ENCODE data around the gene BRPF3. TPM values are rescaled to one million over a fixed set of nuclear protein-coding genes. Genes with fewer than 3 reads are reported as not detected.
A peak's percentile ranks its signal among the peaks of the same experiment; 100 is the strongest.

BRPF3 gene
- total RNA-seq, 1 donor from 2014 or later: 25.9 TPM

- intact Hi-C loops (cut with micrococcal nuclease): no loop called here
- Mint-ChIP-seq H3K4me3 (no peak overlapping the region), H3K4me1 (ENCODE audit: low read depth) (no peaks in the 10 kb centered on the region), H3K27ac (no peak overlapping the region), H3K9me3 (no peaks in the 10 kb centered on the region), H3K27me3 (ENCODE audit: insufficient read depth) (no peaks in the 10 kb centered on the region), H3K36me3 (ENCODE audit: low read depth) (peaks cover 19% of the 10 kb centered on the region)
- DNase-seq (ENCODE audit: low spot score): no peak
Measured at GRCh38 chr6:36223706-36224105, 27.2 kb downstream of the BRPF3 start.

GRCh38 chr6:36224918-36225461 is 28.4 kb downstream of the BRPF3 start:
- H3K27ac Mint-ChIP-seq: no peak overlapping the region
- H3K9me3 Mint-ChIP-seq: no peaks in the 10 kb centered on the region
- no peaks in the 10 kb centered on the region for H3K27me3 Mint-ChIP-seq (ENCODE audit: insufficient read depth)
- no peaks in the 10 kb centered on the region for H3K4me1 Mint-ChIP-seq (ENCODE audit: low read depth)
- H3K4me3 Mint-ChIP-seq: no peak overlapping the region
- H3K36me3 Mint-ChIP-seq (ENCODE audit: low read depth): peaks cover 19% of the 10 kb centered on the region
- intact Hi-C loops (cut with micrococcal nuclease): no loop called here
- no peak for DNase-seq (ENCODE audit: low spot score)

- no peaks in the 10 kb centered on the region for H3K4me1 Mint-ChIP-seq (ENCODE audit: low read depth)
- intact Hi-C loops (cut with micrococcal nuclease): no loop called here
Measured at GRCh38 chr6:36226438-36227047, 30.0 kb downstream of the BRPF3 start.

GRCh38 chr6:36227379-36228228 is 31.1 kb downstream of the BRPF3 start:
- intact Hi-C loops (cut with micrococcal nuclease): no loop called here
- Mint-ChIP-seq H3K36me3 (ENCODE audit: low read depth) (peaks cover 33% of the 10 kb centered on the region), H3K4me1 (ENCODE audit: low read depth) (no peaks in the 10 kb centered on the region), H3K9me3 (no peaks in the 10 kb centered on the region), H3K4me3 (no peak overlapping the region), H3K27ac (peak overlapping the region; percentile 18), H3K27me3 (ENCODE audit: insufficient read depth) (no peaks in the 10 kb centered on the region)
- no peak for DNase-seq (ENCODE audit: low spot score)

More at GRCh38 chr6:36226438-36227047, 30.0 kb downstream of the BRPF3 start:
- Mint-ChIP-seq H3K4me3 (no peak overlapping the region), H3K36me3 (ENCODE audit: low read depth) (peaks cover 29% of the 10 kb centered on the region), H3K27ac (no peak overlapping the region), H3K27me3 (ENCODE audit: insufficient read depth) (no peaks in the 10 kb centered on the region), H3K9me3 (no peaks in the 10 kb centered on the region)
- no peak for DNase-seq (ENCODE audit: low spot score)

GRCh38 chr6:36229223-36229622 is 32.7 kb downstream of the BRPF3 start:
- Mint-ChIP-seq H3K27ac (no peak overlapping the region), H3K4me1 (ENCODE audit: low read depth) (no peaks in the 10 kb centered on the region), H3K9me3 (no peaks in the 10 kb centered on the region), H3K4me3 (no peak overlapping the region), H3K36me3 (ENCODE audit: low read depth) (peaks cover 29% of the 10 kb centered on the region), H3K27me3 (ENCODE audit: insufficient read depth) (no peaks in the 10 kb centered on the region)
- intact Hi-C loops (cut with micrococcal nuclease): no loop called here
- no peak for DNase-seq (ENCODE audit: low spot score)

GRCh38 chr6:36230371-36230770 is 33.8 kb downstream of the BRPF3 start:
- H3K27ac Mint-ChIP-seq: no peak overlapping the region
- no peak for DNase-seq (ENCODE audit: low spot score)
- no peaks in the 10 kb centered on the region for H3K9me3 Mint-ChIP-seq
- H3K4me1 Mint-ChIP-seq (ENCODE audit: low read depth): peaks cover 6% of the 10 kb centered on the region
- peaks cover 23% of the 10 kb centered on the region for H3K36me3 Mint-ChIP-seq (ENCODE audit: low read depth)
- no peaks in the 10 kb centered on the region for H3K27me3 Mint-ChIP-seq (ENCODE audit: insufficient read depth)
- no peak overlapping the region for H3K4me3 Mint-ChIP-seq
- intact Hi-C loops (cut with micrococcal nuclease): no loop called here

- DNase-seq (ENCODE audit: low spot score): no peak
- H3K27ac Mint-ChIP-seq: no peak overlapping the region
- H3K9me3 Mint-ChIP-seq: no peaks in the 10 kb centered on the region
- intact Hi-C loops (cut with micrococcal nuclease): no loop called here
- H3K4me3 Mint-ChIP-seq: no peak overlapping the region
- H3K36me3 Mint-ChIP-seq (ENCODE audit: low read depth): peaks cover 22% of the 10 kb centered on the region
- H3K4me1 Mint-ChIP-seq (ENCODE audit: low read depth): peaks cover 6% of the 10 kb centered on the region
- no peaks in the 10 kb centered on the region for H3K27me3 Mint-ChIP-seq (ENCODE audit: insufficient read depth)
Measured at GRCh38 chr6:36232172-36232571, 35.6 kb downstream of the BRPF3 start.

GRCh38 chr6:36235309-36235708 is 38.8 kb downstream of the BRPF3 start:
- no peak overlapping the region for H3K27ac Mint-ChIP-seq
- intact Hi-C loops (cut with micrococcal nuclease): no loop called here
- no peak for DNase-seq (ENCODE audit: low spot score)

GRCh38 chr6:36235862-36236261 is 39.3 kb downstream of the BRPF3 start:
- Mint-ChIP-seq H3K36me3 (ENCODE audit: low read depth) (peaks cover 11% of the 10 kb centered on the region), H3K27me3 (ENCODE audit: insufficient read depth) (no peaks in the 10 kb centered on the region), H3K27ac (no peak overlapping the region), H3K4me3 (no peak overlapping the region), H3K9me3 (no peaks in the 10 kb centered on the region), H3K4me1 (ENCODE audit: low read depth) (peaks cover 6% of the 10 kb centered on the region)
- intact Hi-C loops (cut with micrococcal nuclease): no loop called here
- no peak for DNase-seq (ENCODE audit: low spot score)

More at GRCh38 chr6:36235309-36235708, 38.8 kb downstream of the BRPF3 start:
- Mint-ChIP-seq H3K4me1 (ENCODE audit: low read depth) (peaks cover 6% of the 10 kb centered on the region), H3K36me3 (ENCODE audit: low read depth) (peaks cover 12% of the 10 kb centered on the region), H3K9me3 (no peaks in the 10 kb centered on the region), H3K27me3 (ENCODE audit: insufficient read depth) (no peaks in the 10 kb centered on the region), H3K4me3 (no peak overlapping the region)

GRCh38 chr6:36239774-36240173 is 43.2 kb downstream of the BRPF3 start:
- intact Hi-C loops (cut with micrococcal nuclease): no loop called here
- H3K4me1 Mint-ChIP-seq (ENCODE audit: low read depth): peaks cover 13% of the 10 kb centered on the region

GRCh38 chr6:36241728-36242127 is 45.2 kb downstream of the BRPF3 start:
- no peak for DNase-seq (ENCODE audit: low spot score)
- Mint-ChIP-seq H3K27me3 (ENCODE audit: insufficient read depth) (peaks cover 23% of the 10 kb centered on the region), H3K4me3 (no peak overlapping the region), H3K4me1 (ENCODE audit: low read depth) (peaks cover 12% of the 10 kb centered on the region), H3K36me3 (ENCODE audit: low read depth) (no peaks in the 10 kb centered on the region), H3K9me3 (no peaks in the 10 kb centered on the region), H3K27ac (no peak overlapping the region)
- intact Hi-C loops (cut with micrococcal nuclease): loop anchor here (1.0 kb wide), 1 partner anchor 44 kb away; no protein-coding TSS in a partner anchor

More at GRCh38 chr6:36239774-36240173, 43.2 kb downstream of the BRPF3 start:
- H3K36me3 Mint-ChIP-seq (ENCODE audit: low read depth): no peaks in the 10 kb centered on the region
- H3K27me3 Mint-ChIP-seq (ENCODE audit: insufficient read depth): peaks cover 19% of the 10 kb centered on the region
- no peak for DNase-seq (ENCODE audit: low spot score)
- no peak overlapping the region for H3K27ac Mint-ChIP-seq
- no peak overlapping the region for H3K4me3 Mint-ChIP-seq
- H3K9me3 Mint-ChIP-seq: no peaks in the 10 kb centered on the region

GRCh38 chr6:36242161-36242560 is 45.6 kb downstream of the BRPF3 start:
- intact Hi-C loops (cut with micrococcal nuclease): no loop called here
- DNase-seq (ENCODE audit: low spot score): no peak
- peaks cover 23% of the 10 kb centered on the region for H3K27me3 Mint-ChIP-seq (ENCODE audit: insufficient read depth)
- no peak overlapping the region for H3K4me3 Mint-ChIP-seq
- H3K4me1 Mint-ChIP-seq (ENCODE audit: low read depth): peaks cover 12% of the 10 kb centered on the region
- H3K36me3 Mint-ChIP-seq (ENCODE audit: low read depth): no peaks in the 10 kb centered on the region
- no peak overlapping the region for H3K27ac Mint-ChIP-seq
- no peaks in the 10 kb centered on the region for H3K9me3 Mint-ChIP-seq

- DNase-seq (ENCODE audit: low spot score): no peak
- no peak overlapping the region for H3K4me3 Mint-ChIP-seq
- no peaks in the 10 kb centered on the region for H3K36me3 Mint-ChIP-seq (ENCODE audit: low read depth)
- H3K9me3 Mint-ChIP-seq: no peaks in the 10 kb centered on the region
- no peak overlapping the region for H3K27ac Mint-ChIP-seq
- H3K4me1 Mint-ChIP-seq (ENCODE audit: low read depth): peaks cover 12% of the 10 kb centered on the region
- H3K27me3 Mint-ChIP-seq (ENCODE audit: insufficient read depth): peaks cover 23% of the 10 kb centered on the region
- intact Hi-C loops (cut with micrococcal nuclease): no loop called here
Measured at GRCh38 chr6:36242626-36243025, 46.1 kb downstream of the BRPF3 start.
